ENCODE data around the gene TCF20.

DNA sequence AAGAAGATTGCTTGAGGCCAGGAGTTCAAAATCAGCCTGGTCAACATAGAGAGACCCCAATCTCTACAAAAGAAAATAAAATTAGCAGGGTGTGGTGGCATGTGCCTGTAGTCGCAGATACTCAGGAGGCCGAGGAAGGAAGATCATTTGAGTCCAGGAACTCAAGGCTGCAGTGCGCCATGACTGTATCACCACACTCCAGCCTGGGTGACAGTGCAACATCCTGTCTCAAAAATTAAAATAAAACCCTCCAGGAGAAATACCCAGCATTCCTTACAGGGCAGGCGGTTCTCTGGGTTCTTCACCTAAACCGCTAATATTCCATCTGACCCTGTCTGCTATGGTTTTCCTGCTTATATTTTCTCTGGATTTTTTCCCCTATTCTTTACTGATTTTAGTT is 13.5 kb downstream of the TCF20 start:
- TF ChIP-seq ZBTB33 (IDR thresholded peaks at IDR 0.05) (no peak), CTCF (IDR thresholded peaks at IDR 0.05; ENCODE audit: low read depth, low read length, missing input control) (no peak), MAX (IDR thresholded peaks at IDR 0.05) (no peak), YY1 (IDR thresholded peaks at IDR 0.05) (no peak), TAF1 (conservative IDR thresholded peaks at IDR 0.05) (no peak), SP1 (IDR thresholded peaks at IDR 0.05) (no peak)
- TF ChIP-seq, protein P1, sequence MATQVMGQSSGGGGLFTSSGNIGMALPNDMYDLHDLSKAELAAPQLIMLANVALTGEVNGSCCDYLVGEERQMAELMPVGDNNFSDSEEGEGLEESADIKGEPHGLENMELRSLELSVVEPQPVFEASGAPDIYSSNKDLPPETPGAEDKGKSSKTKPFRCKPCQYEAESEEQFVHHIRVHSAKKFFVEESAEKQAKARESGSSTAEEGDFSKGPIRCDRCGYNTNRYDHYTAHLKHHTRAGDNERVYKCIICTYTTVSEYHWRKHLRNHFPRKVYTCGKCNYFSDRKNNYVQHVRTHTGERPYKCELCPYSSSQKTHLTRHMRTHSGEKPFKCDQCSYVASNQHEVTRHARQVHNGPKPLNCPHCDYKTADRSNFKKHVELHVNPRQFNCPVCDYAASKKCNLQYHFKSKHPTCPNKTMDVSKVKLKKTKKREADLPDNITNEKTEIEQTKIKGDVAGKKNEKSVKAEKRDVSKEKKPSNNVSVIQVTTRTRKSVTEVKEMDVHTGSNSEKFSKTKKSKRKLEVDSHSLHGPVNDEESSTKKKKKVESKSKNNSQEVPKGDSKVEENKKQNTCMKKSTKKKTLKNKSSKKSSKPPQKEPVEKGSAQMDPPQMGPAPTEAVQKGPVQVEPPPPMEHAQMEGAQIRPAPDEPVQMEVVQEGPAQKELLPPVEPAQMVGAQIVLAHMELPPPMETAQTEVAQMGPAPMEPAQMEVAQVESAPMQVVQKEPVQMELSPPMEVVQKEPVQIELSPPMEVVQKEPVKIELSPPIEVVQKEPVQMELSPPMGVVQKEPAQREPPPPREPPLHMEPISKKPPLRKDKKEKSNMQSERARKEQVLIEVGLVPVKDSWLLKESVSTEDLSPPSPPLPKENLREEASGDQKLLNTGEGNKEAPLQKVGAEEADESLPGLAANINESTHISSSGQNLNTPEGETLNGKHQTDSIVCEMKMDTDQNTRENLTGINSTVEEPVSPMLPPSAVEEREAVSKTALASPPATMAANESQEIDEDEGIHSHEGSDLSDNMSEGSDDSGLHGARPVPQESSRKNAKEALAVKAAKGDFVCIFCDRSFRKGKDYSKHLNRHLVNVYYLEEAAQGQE (IDR thresholded peaks at IDR 0.05): no peak

All from liver (tissue), 3 donors.